Adrenal gland (tissue), 5 donors: Measurements from ENCODE around the gene ALLC.

Experiments used
- CTCF ChIP-seq, 6 experiments: fragments of 450-650 bp in 4 of 6; fragments of 200-600 bp in 2 of 6; sonication (generic) in 1 of 6; IDR thresholded peaks; 1 replicate in 5 of 6; 2 replicates in 1 of 6; pipeline versions ENCODE4 v1.5.1 to v1.8.0; 2016 to 2021; ENCODE audit warnings: antibody characterized with exemption in 6 of 6, mild to moderate bottlenecking in 2 of 6, moderate library complexity in 1 of 6
- POLR2A ChIP-seq, 2 donors: fragments of 450-650 bp; IDR thresholded peaks; one replicate each; pipeline ENCODE4 v1.6.1; 2017; ENCODE audit warnings: antibody characterized with exemption in 2 of 2, mild to moderate bottlenecking in 2 of 2, moderate library complexity in 1 of 2
- donor health status: DM: no; HTN: no; CAD: no.

- TF ChIP-seq CTCF (IDR thresholded peaks at IDR 0.05) (no peak), POLR2A (IDR thresholded peaks at IDR 0.05) (no peak)
Observed at GRCh38 chr2:3666613-3666975, 8.6 kb downstream of the ALLC start.
